Hepatocyte (in vitro differentiated cells): ENCODE results near the gene CFAP47. TPM values are rescaled to one million over a fixed set of nuclear protein-coding genes. Genes with fewer than 3 reads are reported as not detected.
"Not testable (repeated sequence)": the region's sequence is repeated elsewhere in the genome, so short reads cannot be mapped to it uniquely, and the experiment has no call there.

Experiments used
- DNase-seq: peaks from one replicate; pipeline ENCODE4 v3.0.0-alpha.2; 2016; ENCODE audit warnings: low spot score
- H2AFZ ChIP-seq: fragments of 200-600 bp; sonication (generic); 2 replicates; pipeline ENCODE4 v1.6.0; 2016; ENCODE audit warnings: antibody characterized with exemption, mild to moderate bottlenecking
- H3K27ac ChIP-seq: fragments of 200-600 bp; sonication (generic); 2 replicates; pipeline ENCODE4 v1.5.1; 2016; ENCODE audit warnings: mild to moderate bottlenecking
- H3K27me3 ChIP-seq: fragments of 200-600 bp; sonication (generic); 2 replicates; pipeline ENCODE4 v1.6.1; 2016
- H3K36me3 ChIP-seq: fragments of 200-600 bp; sonication (generic); replicated peaks from 2 replicates; pipeline ENCODE4 v1.5.1; 2016; ENCODE audit warnings: low read depth; ENCODE audit not compliant: insufficient read depth
- H3K4me1 ChIP-seq: fragments of 200-600 bp; sonication (generic); 2 replicates; pipeline ENCODE4 v1.5.1; 2016; ENCODE audit warnings: mild to moderate bottlenecking, moderate library complexity; ENCODE audit not compliant: insufficient read depth
- H3K4me2 ChIP-seq: fragments of 200-600 bp; sonication (generic); 2 replicates; pipeline ENCODE4 v1.6.0; 2016
- H3K4me3 ChIP-seq: fragments of 200-600 bp; sonication (generic); 2 replicates; pipeline ENCODE4 v1.5.1; 2016; ENCODE audit warnings: mild to moderate bottlenecking
- H3K79me2 ChIP-seq: fragments of 200-600 bp; sonication (generic); 2 replicates; pipeline ENCODE4 v1.6.0; 2017; ENCODE audit warnings: mild to moderate bottlenecking
- H3K9me2 ChIP-seq: fragments of 200-600 bp; sonication (generic); replicated peaks from 2 replicates; pipeline ENCODE4 v1.6.0; 2017; ENCODE audit warnings: mild to moderate bottlenecking; ENCODE audit not compliant: insufficient read depth
- H3K9me3 ChIP-seq: fragments of 200-600 bp; sonication (generic); 2 replicates; pipeline ENCODE4 v1.5.1; 2016; ENCODE audit warnings: low read depth, mild to moderate bottlenecking
- H4K20me1 ChIP-seq: fragments of 200-600 bp; sonication (generic); 2 replicates; pipeline ENCODE4 v1.6.0; 2016; ENCODE audit warnings: mild to moderate bottlenecking; ENCODE audit not compliant: insufficient read depth, poor library complexity, severe bottlenecking
- EZH2 ChIP-seq: fragments of 200-600 bp; sonication (generic); IDR thresholded peaks from 2 replicates; pipeline ENCODE4 v1.6.1; 2016; ENCODE audit warnings: antibody characterized with exemption, mild to moderate bottlenecking, borderline replicate concordance
- EZH2phosphoT487 ChIP-seq: fragments of 200-600 bp; sonication (generic); IDR thresholded peaks from one replicate; pipeline ENCODE4 v1.6.1; 2018; ENCODE audit warnings: antibody characterized with exemption, mild to moderate bottlenecking, low read depth, moderate library complexity; ENCODE audit not compliant: unreplicated experiment, severe bottlenecking
- WGBS: methylation state at CpG from one replicate; pipeline ENCODE4 v1.1.6; 2016; ENCODE audit warnings: low lambda C conversion rate; ENCODE audit errors: missing lambda C conversion rate; 5-methylcytosine and 5-hydroxymethylcytosine counted together
- polyA plus RNA-seq: library from polyadenylated mRNA; unstranded; fragments of >200 nt; fragmentation: Nextera tagmentation; extraction: Ambion mirVana; gene quantifications from 2 replicates; pipeline ENCODE4 v1.2.1, GENCODE V29; 2016
- total RNA-seq: library from RNA; depleted of rRNA; stranded (reverse); fragments of >200 nt; gene quantifications from 2 replicates; pipeline ENCODE4 v1.2.3, GENCODE V29; 2014
- TF ChIP-seq, protein P1 (sequence below): fragments of 200-600 bp; sonication (generic); IDR thresholded peaks from 2 replicates; pipeline ENCODE4 v1.5.1; 2016; ENCODE audit warnings: antibody characterized with exemption, mild to moderate bottlenecking; ENCODE audit not compliant: poor library complexity

The CFAP47 gene
- total and polyA plus RNA-seq, 2 experiments from 2014 or later, result 0.13 TPM; not detected in 1

DNA sequence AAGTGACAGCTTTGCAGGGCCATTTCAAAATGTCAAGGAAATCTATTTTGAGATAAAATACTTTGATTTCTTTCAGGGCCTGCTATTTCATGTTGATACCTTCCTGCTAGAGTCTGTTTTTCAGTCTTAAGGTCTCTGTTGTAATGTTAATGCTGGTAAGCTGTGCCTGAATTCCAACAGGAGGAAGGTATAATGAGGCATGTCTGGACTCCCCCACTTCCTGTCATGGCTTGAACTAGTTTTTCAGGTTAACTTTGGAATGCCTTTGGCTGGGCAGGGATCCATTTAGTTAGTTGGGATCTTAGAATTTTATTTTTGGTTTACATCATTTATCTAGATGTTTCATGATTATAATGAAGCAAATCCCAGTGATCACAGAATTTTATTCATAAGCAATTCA is 279.0 kb downstream of the CFAP47 start:
- no peaks in the 10 kb centered on the region for H3K79me2 ChIP-seq
- DNase-seq, result no peak
- no peak overlapping the region for H3K4me2 ChIP-seq
- H3K9me3 ChIP-seq, result peaks cover 3% of the 10 kb centered on the region
- TF ChIP-seq, protein P1, sequence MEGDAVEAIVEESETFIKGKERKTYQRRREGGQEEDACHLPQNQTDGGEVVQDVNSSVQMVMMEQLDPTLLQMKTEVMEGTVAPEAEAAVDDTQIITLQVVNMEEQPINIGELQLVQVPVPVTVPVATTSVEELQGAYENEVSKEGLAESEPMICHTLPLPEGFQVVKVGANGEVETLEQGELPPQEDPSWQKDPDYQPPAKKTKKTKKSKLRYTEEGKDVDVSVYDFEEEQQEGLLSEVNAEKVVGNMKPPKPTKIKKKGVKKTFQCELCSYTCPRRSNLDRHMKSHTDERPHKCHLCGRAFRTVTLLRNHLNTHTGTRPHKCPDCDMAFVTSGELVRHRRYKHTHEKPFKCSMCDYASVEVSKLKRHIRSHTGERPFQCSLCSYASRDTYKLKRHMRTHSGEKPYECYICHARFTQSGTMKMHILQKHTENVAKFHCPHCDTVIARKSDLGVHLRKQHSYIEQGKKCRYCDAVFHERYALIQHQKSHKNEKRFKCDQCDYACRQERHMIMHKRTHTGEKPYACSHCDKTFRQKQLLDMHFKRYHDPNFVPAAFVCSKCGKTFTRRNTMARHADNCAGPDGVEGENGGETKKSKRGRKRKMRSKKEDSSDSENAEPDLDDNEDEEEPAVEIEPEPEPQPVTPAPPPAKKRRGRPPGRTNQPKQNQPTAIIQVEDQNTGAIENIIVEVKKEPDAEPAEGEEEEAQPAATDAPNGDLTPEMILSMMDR, result no peak
- TF ChIP-seq EZH2 (no peak), EZH2phosphoT487 (no peak)
- H3K4me3 ChIP-seq, result no peak overlapping the region
- H4K20me1 ChIP-seq, result no peaks in the 10 kb centered on the region
- H3K27ac ChIP-seq, result no peak overlapping the region
- H3K36me3 ChIP-seq, result no peaks in the 10 kb centered on the region
- no peaks in the 10 kb centered on the region for H3K27me3 ChIP-seq
- no peaks in the 10 kb centered on the region for H3K9me2 ChIP-seq
- no peak overlapping the region for H2AFZ ChIP-seq
- H3K4me1 ChIP-seq, result no peaks in the 10 kb centered on the region

DNA sequence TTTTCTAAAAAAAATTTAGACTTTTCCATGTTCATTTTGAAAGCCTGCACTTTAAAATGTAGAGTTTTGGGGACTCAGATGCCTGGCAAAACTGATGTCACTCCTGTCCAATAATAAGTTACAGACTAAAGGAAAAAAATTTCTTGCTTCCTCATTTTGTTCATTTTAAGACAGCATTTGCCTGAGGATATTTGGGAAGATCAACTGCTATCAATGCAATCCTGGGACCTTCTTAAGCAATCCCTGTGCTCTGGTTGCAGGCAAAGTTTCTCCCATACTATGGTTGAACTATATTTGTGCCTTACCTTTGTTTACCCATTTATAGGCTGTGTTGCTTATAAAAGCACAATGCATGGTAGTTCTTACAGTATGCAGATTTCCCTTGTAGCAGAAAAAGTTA is 280.4 kb downstream of the CFAP47 start:
- TF ChIP-seq EZH2 (no peak), EZH2phosphoT487 (no peak)

DNA sequence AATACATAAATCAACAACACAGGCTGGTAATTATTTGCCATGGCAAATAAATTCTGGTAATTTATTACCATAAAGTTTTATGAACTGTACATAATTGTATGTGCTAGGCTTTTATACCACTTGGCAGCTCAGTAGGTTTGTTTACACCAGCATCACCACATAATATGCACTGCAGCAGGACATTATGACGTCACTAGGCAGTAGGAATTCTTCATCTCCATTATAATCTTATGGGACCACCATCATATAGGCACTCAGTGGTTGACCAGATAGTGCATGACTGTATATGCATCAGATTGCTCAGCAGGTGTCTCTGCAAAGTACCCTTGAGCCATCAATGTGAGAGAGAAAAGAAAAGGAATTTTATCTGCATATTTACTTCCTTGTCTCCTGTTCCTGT is 295.4 kb downstream of the CFAP47 start:
- H3K36me3 ChIP-seq, result no peaks in the 10 kb centered on the region
- H3K27me3 ChIP-seq, result no peaks in the 10 kb centered on the region
- TF ChIP-seq, protein P1, result no peak
- TF ChIP-seq EZH2, result no peak
- TF ChIP-seq EZH2phosphoT487, result no peak
- no peak overlapping the region for H3K27ac ChIP-seq
- no peaks in the 10 kb centered on the region for H3K9me3 ChIP-seq
- no peak overlapping the region for H2AFZ ChIP-seq
- H3K4me3 ChIP-seq, result no peak overlapping the region
- WGBS, result 45% methylated on average over 1 of the region's 1 CpG
- no peaks in the 10 kb centered on the region for H3K9me2 ChIP-seq
- H3K4me2 ChIP-seq, result no peak overlapping the region
- DNase-seq, result no peak
- peaks cover 6% of the 10 kb centered on the region for H3K4me1 ChIP-seq
- no peaks in the 10 kb centered on the region for H4K20me1 ChIP-seq
- H3K79me2 ChIP-seq, result no peaks in the 10 kb centered on the region

More for the DNA sequence above, 280.4 kb downstream of the CFAP47 start:
- H3K36me3 ChIP-seq, result no peaks in the 10 kb centered on the region
- no peak overlapping the region for H3K27ac ChIP-seq
- H4K20me1 ChIP-seq, result no peaks in the 10 kb centered on the region
- no peak overlapping the region for H2AFZ ChIP-seq
- no peaks in the 10 kb centered on the region for H3K79me2 ChIP-seq
- H3K9me2 ChIP-seq, result no peaks in the 10 kb centered on the region
- H3K4me3 ChIP-seq, result no peak overlapping the region
- no peaks in the 10 kb centered on the region for H3K27me3 ChIP-seq
- no peak overlapping the region for H3K4me2 ChIP-seq
- H3K9me3 ChIP-seq, result peaks cover 3% of the 10 kb centered on the region
- no peaks in the 10 kb centered on the region for H3K4me1 ChIP-seq
- no peak for DNase-seq

DNA sequence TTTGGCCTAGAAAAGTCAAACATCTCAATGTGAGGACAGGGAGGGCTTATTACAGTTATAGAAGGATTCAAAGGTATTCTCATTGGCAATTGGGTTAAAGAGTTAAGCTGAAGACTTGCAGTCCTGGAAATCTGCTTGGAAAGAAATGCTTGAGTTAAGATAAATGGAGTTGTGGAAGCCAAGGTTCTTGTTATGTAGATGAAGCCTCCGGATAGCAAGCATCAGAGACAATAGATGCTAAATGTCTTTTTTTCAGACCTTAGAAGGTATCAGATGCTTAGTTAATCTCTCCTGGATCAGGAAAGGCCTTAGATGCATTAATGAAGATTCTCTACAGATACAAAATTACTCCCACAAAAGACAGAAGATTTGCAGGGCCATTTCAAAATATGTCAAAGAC is 299.3 kb downstream of the CFAP47 start:
- H3K4me1 ChIP-seq, result peaks cover 6% of the 10 kb centered on the region
- no peak for DNase-seq
- H4K20me1 ChIP-seq, result no peaks in the 10 kb centered on the region
- TF ChIP-seq, protein P1, result no peak
- TF ChIP-seq EZH2 (no peak), EZH2phosphoT487 (no peak)
- H3K4me3 ChIP-seq, result no peak overlapping the region
- H3K27me3 ChIP-seq, result no peaks in the 10 kb centered on the region
- no peaks in the 10 kb centered on the region for H3K36me3 ChIP-seq
- 43% methylated on average over 1 of the region's 1 CpG for WGBS
- H3K9me2 ChIP-seq, result no peaks in the 10 kb centered on the region
- H3K27ac ChIP-seq, result no peak overlapping the region
- H3K79me2 ChIP-seq, result no peaks in the 10 kb centered on the region
- no peaks in the 10 kb centered on the region for H3K9me3 ChIP-seq
- H3K4me2 ChIP-seq, result no peak overlapping the region
- H2AFZ ChIP-seq, result no peak overlapping the region

DNA sequence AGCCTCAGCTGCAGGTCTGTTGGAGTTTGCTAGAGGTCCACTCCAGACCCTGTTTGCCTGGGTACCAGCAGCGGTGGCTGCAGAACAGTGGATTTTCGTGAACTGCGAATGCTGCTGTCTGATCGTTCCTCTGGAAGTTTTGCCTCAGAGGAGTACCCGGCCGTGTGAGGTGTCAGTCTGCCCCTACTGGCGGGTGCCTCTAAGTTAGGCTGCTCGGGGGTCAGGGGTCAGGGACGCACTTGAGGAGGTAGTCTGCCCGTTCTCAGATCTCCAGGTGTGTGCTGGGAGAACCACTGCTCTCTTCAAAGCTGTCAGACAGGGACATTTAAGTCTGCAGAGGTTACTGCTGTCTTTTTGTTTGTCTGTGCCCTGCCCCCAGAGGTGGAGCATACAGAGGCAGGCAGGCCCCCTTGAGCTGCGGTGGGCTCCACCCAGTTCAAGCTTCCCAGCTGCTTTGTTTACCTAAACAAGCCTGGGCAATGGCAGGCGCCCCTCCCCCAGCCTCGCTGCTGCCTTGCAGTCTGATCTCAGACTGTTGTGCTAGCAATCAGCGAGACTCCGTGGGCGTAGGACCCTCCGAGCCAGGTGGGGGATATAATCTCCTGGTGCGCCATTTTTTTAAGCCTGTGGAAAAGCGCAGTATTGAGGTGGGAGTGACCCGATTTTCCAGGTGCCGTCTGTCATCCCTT is 315.4 kb downstream of the CFAP47 start:
- DNase-seq, H3K27me3 ChIP-seq, H3K9me2 ChIP-seq, H4K20me1 ChIP-seq, H3K27ac ChIP-seq, H3K4me2 ChIP-seq, H3K4me1 ChIP-seq, H2AFZ ChIP-seq, H3K9me3 ChIP-seq, H3K36me3 ChIP-seq, H3K79me2 ChIP-seq, H3K4me3 ChIP-seq: not testable (repeated sequence)
- 83% methylated on average over 21 of the region's 21 CpGs for WGBS
